NCI-H510A treated with DMSO at 0.1 percent for 48 hours (cell line): ENCODE measurements around the gene ZBTB21.
"Not testable (repeated sequence)": the region's sequence is repeated elsewhere in the genome, so short reads cannot be mapped to it uniquely, and the experiment has no call there.

Experiments
- DNase-seq: peaks from one replicate; lab custom pipeline; 2025; lab: John Stamatoyannopoulos, UW

The ZBTB21 gene

GRCh38 chr21:41966872-41967621, 43.1 kb downstream of the ZBTB21 start:
- DNase-seq = no peak

- DNase-seq = no peak
Observed at GRCh38 chr21:41966041-41966833, 43.9 kb downstream of the ZBTB21 start.

- DNase-seq = no peak
Observed at GRCh38 chr21:41965461-41966013, 44.6 kb downstream of the ZBTB21 start.

GRCh38 chr21:41965045-41965444, 45.1 kb downstream of the ZBTB21 start:
- DNase-seq = no peak

- DNase-seq = no peak
Observed at GRCh38 chr21:41964171-41964570, 46.0 kb downstream of the ZBTB21 start.

- DNase-seq = no peak
Observed at GRCh38 chr21:41962425-41962966, 47.7 kb downstream of the ZBTB21 start.

- no peak for DNase-seq
Observed at GRCh38 chr21:41961753-41962152, 48.4 kb downstream of the ZBTB21 start.

GRCh38 chr21:41961282-41961701, 48.9 kb downstream of the ZBTB21 start:
- DNase-seq = no peak

- no peak for DNase-seq
Observed at GRCh38 chr21:41960386-41960785, 49.8 kb downstream of the ZBTB21 start.

- not testable (repeated sequence) for DNase-seq
Observed at GRCh38 chr21:41959697-41960096, 50.5 kb downstream of the ZBTB21 start.

GRCh38 chr21:41958886-41959563, 51.1 kb downstream of the ZBTB21 start:
- DNase-seq = no peak

- DNase-seq = no peak
Observed at GRCh38 chr21:41957991-41958766, 52.0 kb downstream of the ZBTB21 start.

GRCh38 chr21:41956926-41957729, 53.0 kb downstream of the ZBTB21 start:
- no peak for DNase-seq

GRCh38 chr21:41955516-41955915, 54.6 kb downstream of the ZBTB21 start:
- no peak for DNase-seq

- DNase-seq = no peak
Observed at GRCh38 chr21:41954654-41955499, 55.3 kb downstream of the ZBTB21 start.

- peak; percentile 35 for DNase-seq
Observed at GRCh38 chr21:41953831-41954653, 56.1 kb downstream of the ZBTB21 start, which contains the start of gene C2CD2. C2CD2 (minus strand) TSS chr21:41954018; CDS start chr21:41953648, 370 bp downstream.

GRCh38 chr21:41953249-41953830, 56.8 kb downstream of the ZBTB21 start:
- no peak for DNase-seq
